HG03060 (cell line): Measurements from ENCODE around the gene FLT3.

Experiments used
- ATAC-seq: cut with Tn5 transposase; IDR thresholded peaks from one replicate; pipeline ENCODE4 v1.9.1; 2021; ENCODE audit warnings: low read depth, moderate number of reproducible peaks; ENCODE audit not compliant: unreplicated experiment

Gene FLT3

GRCh38 chr13:27976362-27977091, 123.8 kb downstream of the FLT3 start:
- ATAC-seq: no peak

GRCh38 chr13:27975564-27976361, 124.6 kb downstream of the FLT3 start:
- no peak for ATAC-seq

DNA sequence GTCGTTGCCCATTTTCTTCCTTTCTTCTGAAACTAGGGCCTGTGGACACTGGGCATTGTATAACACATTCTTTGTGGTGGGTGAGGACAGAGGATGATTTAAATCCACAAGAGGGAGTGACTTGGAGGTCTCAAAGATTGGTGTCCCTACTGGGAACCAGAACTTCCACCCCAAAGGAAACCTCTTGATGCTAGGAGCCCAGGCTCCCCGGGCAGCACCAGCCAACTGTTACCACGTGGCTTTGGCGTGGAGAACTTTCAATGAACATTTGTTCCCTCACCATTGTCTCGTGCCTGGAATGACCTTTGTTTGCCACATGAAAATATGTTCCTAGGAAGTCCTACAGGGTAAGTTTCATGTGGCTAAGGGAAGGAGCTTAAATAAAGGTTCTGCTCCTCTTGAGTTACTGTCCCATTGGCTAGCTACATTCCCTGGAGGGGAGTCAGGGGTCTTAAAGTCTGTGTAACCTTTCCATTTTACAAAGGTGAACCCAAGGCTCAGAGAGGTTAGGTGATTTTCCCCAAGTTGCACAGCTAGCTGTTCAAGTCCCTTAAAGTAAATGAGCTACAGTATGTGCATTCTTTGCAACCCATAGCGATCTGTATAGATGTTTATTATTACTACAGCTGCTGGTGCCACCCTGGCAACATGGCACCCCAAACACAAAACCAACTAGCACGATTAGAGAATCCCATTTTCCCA, 126.3 kb downstream of the FLT3 start:
- ATAC-seq: no peak

GRCh38 chr13:27973291-27973690, 127.1 kb downstream of the FLT3 start:
- no peak for ATAC-seq

- no peak for ATAC-seq
Observed at GRCh38 chr13:27972478-27972820, 127.9 kb downstream of the FLT3 start.

DNA sequence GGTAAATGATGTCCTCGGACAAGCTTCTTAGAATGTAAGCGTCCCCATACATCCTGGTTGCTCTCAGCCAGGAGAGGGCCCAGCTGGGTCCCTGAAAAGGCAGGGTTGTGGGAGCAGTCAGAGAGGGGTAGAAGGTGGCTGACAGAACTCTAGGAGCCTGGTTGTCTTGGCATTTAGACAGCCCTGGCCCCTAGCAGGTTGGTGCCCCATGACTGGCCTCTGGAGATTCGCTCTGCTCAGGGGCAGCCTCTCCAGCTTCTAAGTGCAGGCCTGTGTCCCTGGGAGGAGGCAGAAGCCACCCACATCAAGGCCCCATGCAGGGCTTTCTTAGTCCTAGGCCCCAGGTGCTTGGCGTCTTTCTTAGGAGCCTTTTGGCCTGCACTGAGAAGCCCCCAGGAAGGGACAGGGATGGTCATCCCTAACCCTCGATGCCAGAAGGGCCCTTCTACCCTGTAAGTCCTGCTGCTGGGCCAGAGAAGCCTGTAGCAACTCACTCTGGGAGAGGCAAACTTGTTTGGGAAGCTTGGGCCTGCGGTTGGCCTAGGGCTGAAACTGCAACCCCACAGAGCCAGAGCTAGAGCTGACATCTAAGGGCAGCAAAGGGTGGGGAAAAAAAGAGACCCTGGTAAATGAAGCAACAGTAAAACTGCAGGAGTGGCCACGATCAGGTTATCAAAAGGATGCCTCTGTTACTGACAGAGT, 128.4 kb downstream of the FLT3 start:
- no peak for ATAC-seq

DNA sequence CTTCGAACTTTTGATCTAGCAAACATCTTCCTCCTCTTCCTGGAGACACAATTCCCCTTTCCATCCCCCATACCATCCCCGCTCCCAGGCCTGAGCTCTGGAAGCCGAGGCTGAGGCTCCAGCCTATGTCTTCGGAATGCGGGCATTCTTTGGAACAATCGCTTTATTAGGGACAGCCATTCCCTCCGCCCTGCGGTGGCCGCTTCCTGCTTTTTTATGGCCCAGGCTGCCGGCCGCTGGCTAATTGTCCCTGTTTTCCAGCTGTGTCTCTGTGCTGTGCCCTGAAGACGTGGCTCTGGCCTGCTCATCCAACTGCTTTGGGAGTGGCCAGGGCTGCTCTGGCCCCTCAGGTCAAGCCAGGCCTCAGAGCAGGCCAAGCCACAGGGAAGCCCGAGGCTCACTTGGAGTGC, 129.1 kb downstream of the FLT3 start:
- ATAC-seq: no peak

DNA sequence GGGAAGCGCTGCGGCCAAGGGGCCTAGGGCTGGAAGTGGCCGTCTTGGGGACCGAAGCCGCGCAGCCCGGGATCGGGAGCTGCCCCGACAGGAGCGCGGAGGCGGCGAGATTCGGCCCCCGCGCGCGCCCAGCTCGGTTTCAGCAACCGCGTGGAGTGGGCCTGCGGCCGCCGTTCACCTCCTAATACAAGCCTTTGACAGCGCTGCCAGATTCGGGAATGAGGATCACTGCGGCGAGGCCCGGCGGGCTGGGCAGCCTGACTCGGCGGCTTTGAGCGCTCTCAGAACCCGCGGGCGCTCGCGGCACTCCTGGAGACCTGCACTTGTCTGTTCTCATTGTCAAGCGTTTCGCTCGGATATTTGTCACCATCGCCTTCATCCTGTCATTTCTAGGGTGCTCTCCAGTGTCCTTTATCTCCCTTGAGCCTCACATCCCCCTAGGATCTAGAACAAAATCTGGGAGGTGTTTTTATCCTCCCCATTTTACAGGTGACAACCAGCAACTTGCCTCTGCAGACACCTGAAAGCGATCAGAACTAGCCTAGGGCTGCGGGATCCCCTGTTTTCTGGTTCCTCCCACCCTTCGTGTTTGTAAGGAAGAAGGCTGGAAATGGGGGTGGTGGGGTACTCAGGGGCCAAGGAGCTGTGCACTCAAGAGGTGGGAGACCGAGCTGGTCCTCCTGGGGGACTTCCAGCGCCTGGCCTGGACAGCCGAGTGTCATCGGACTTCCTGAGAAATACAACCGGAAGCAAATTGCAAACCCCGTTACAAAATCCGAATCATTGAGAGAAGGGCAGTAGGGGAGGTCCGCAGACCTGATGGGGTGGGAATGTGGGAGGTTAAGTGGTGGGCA, 129.8 kb downstream of the FLT3 start:
- ATAC-seq: no peak

DNA sequence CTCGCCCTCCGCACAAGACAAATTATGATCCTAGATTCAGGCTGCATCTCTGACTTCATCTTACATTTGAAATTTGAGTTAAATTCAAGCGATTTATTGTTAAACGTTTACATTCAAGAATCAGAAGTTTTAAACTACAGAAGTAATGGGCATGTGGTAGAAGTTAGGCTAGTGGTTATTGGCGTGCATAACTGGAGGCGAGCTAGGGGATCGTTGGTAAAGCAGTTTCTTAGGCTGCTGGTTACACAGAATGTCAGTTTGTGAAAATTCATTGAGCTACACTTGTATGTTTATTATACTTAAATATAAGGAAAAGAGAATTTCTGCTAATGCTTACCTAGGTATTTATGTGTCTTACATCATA, 130.5 kb downstream of the FLT3 start:
- no peak for ATAC-seq

DNA sequence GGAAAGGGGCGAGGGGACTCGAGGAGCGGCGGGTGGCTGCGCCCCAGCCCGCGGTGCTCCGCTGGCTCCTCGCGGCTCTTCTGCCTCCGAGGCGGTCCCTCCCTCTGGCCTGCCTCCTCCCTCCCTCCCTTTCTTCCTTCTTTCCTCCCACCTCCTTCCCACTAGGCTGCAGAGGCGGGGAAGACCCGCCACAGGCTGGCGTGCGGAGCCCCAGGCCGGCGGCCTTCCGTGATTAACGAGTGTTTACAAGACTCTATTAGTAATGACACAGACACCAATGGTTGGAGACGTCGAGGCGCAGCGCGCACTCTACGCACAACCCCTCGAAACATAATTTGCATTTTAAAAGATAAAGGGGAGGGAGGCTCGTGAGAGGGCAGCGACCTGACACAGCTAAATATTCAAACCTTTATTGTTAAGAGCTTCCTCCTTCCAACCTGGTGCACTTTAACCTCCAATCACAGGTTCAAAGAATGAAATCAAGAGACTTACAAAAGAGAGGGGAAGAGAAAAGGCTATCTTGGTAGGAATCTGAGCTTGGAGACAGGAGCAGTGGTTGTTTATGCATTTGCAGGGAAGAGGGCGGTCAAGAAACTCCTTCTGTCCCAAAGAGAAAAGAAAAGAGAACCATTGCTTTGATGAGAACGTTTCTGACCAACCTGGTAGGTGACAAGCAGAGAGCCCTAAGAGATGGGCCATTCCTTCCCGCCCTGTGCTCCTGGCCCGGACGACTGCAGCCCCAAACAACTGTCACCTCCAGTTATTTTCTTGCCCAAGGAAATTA, 131.1 kb downstream of the FLT3 start, which contains the start of gene CDX2:
Gene CDX2 (minus strand): TSS at position 234 of the 784 bp plus-strand sequence. CDS start 309 bp downstream, outside the sequence.
- no peak for ATAC-seq

- no peak for ATAC-seq
Observed at GRCh38 chr13:27968316-27969081, 131.9 kb downstream of the FLT3 start.

DNA sequence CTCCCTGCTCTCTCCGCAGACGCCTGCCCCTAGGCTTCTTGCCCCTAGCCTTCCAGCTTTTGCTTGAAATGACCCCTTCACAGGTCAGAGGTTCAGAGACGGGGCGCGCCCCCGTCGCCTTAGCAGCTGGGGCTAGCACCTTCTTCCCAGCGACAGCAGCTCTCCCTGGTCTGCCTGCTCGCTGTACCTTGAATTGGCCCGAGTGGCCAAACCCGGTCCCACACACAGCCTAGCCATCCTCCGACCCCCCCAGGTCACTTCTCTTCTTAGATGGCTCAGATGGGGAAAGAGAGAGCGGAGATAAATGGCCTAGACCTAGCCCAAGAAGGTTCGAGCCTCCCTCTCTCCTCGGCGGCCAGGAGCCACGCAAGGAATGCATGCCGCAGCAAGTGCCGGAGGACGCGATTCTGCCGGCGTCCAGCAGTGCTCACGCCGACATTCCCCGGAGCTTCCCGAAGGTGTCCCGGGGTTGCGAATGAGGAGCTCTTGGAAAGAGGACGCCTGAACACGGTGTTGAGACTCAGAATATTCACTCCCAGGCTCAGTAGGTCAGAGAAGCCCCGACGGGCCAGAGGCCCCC, 132.6 kb downstream of the FLT3 start:
- no peak for ATAC-seq

DNA sequence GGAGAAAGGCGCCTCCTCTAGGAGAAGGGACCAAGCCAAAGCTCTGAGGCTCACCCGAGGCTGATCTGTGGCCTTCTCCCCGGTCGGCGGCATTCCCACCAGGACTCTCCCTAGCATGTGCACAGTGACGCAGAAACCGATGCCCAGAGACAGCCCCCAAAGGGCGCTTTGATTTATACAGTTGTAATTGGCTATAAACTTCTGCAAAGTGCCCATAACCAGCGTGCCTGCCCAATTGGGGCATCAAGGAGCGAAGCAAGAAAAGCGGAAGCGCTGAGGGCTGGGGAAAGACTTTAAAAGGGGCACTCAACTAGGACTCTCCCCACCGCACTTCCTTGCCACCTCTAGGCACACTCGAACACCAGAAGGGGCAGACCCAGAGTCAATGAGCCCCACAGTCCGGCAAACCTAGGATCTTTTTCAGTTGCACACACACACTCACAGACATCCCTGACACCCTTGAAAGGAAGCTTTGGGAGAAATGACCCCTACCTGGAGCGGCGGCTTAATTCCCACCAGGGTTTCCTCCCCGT, 133.1 kb downstream of the FLT3 start:
- no peak for ATAC-seq

GRCh38 chr13:27966641-27967202, 133.7 kb downstream of the FLT3 start:
- ATAC-seq: no peak

DNA sequence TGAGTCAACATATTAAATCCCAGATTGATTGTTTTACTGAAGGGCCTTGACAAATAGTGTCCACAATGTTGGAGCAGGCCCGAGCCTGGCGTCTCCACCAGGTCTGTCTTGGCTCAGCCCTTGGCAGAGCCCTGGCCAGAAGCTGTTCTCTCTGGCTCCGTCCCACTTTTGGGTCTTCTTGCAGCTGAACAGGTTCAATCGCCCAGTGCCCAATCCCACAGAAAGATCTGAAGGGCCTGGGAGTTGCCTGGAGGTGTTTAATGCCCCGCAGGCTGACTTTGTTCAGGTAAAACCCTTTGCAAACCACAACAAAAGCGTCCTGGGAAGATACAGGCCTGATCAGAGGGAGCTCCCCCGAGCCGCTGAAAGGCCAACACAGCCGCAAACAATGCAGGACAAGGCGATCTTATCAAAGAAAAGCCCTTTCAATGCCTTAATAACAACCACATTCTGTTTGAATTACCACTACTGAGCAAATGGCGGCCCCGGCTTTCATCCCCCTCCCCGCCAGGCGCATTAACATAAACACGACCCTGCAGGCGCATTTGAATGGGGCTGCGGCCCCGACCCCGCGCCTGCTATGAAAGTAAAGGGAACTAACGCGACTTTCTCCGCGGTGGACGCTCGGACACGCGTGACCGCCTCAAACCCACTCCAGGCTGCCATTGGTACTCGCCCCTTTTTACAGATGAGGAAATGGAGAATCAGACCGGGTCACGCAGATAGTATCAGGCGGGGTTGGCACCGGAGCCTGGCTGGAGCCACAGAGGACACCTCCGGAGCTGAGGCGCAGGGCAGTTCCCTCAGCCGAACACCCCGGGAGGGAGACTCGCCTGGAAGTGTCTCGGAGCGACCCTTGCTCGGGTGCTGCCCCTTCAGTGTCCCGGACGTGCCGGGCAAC, 134.4 kb downstream of the FLT3 start:
- ATAC-seq: no peak

DNA sequence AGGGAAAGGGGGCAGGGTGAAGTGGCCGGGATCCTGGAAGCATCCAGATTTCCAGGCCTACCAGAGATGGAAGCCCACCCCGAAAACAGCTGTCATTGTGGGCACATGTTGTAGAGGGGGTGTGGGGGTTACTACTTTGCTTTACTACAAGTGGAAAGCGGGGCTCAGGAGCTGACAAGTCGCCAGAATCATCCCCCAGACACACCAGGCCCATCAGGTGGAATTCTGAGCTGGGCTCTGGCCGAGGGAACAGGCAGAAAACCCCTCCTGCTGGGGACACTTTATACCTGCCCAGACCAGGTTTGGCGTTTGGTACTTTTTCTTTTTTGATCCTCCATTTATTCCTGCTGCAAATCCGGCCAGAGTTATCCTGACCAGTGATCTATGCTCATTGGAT, 135.0 kb downstream of the FLT3 start:
- ATAC-seq: no peak
